Effector CD4-positive, alpha-beta T cell (primary cell): ENCODE measurements around the gene VWA8.
"Not testable (repeated sequence)": the region's sequence is repeated elsewhere in the genome, so short reads cannot be mapped to it uniquely, and the experiment has no call there.

Experiments used
- DNase-seq: peaks from one replicate; pipeline ENCODE4 v3.0.0-alpha.2; 2020

VWA8 gene

GRCh38 chr13:41578371-41578770, 382.5 kb downstream of the VWA8 start:
- DNase-seq: no peak

- DNase-seq: no peak
Measured at GRCh38 chr13:41577436-41577835, 383.5 kb downstream of the VWA8 start.

GRCh38 chr13:41573640-41574039, 387.3 kb downstream of the VWA8 start:
- not testable (repeated sequence) for DNase-seq

- not testable (repeated sequence) for DNase-seq
Measured at GRCh38 chr13:41571817-41572340, 389.0 kb downstream of the VWA8 start.

GRCh38 chr13:41568972-41569351, 391.9 kb downstream of the VWA8 start:
- DNase-seq: no peak

GRCh38 chr13:41568143-41568971, 392.6 kb downstream of the VWA8 start:
- no peak for DNase-seq

- DNase-seq: no peak
Measured at GRCh38 chr13:41567363-41567762, 393.5 kb downstream of the VWA8 start.

GRCh38 chr13:41565846-41566245, 395.1 kb downstream of the VWA8 start:
- DNase-seq: no peak

- DNase-seq: no peak
Measured at GRCh38 chr13:41565216-41565615, 395.7 kb downstream of the VWA8 start.

GRCh38 chr13:41563984-41564365, 396.9 kb downstream of the VWA8 start:
- DNase-seq: no peak

- DNase-seq: no peak
Measured at GRCh38 chr13:41563341-41563983, 397.4 kb downstream of the VWA8 start.

GRCh38 chr13:41562541-41563178, 398.2 kb downstream of the VWA8 start:
- no peak for DNase-seq

GRCh38 chr13:41562083-41562482, 398.8 kb downstream of the VWA8 start:
- DNase-seq: no peak

GRCh38 chr13:41561170-41561569, 399.7 kb downstream of the VWA8 start:
- DNase-seq: no peak

- no peak for DNase-seq
Measured at GRCh38 chr13:41558781-41559560, 401.9 kb downstream of the VWA8 start.

GRCh38 chr13:41557719-41558118, 403.2 kb downstream of the VWA8 start:
- no peak for DNase-seq

GRCh38 chr13:41554626-41555386, 406.1 kb downstream of the VWA8 start:
- DNase-seq: no peak

GRCh38 chr13:41554180-41554579, 406.7 kb downstream of the VWA8 start:
- DNase-seq: no peak

GRCh38 chr13:41552031-41552430, 408.9 kb downstream of the VWA8 start:
- no peak for DNase-seq

GRCh38 chr13:41550276-41550675, 410.6 kb downstream of the VWA8 start:
- DNase-seq: no peak

GRCh38 chr13:41549491-41549890, 411.4 kb downstream of the VWA8 start:
- no peak for DNase-seq

GRCh38 chr13:41548910-41549309, 412.0 kb downstream of the VWA8 start:
- DNase-seq: no peak
